Prostate gland (tissue), 2 donors: ENCODE measurements around the gene SPECC1. TPM values are rescaled to one million over a fixed set of nuclear protein-coding genes. Genes with fewer than 3 reads are reported as not detected.

Experiments
- DNase-seq: peaks from one replicate; pipeline ENCODE4 v3.0.0-alpha.2; 2019; ENCODE audit warnings: low spot score
- H3K27ac ChIP-seq, 2 donors: fragments of 200-600 bp; sonication (generic); 2 replicates each; pipeline ENCODE4 v1.5.1; 2017 to 2019
- H3K27me3 ChIP-seq: fragments of 200-600 bp; sonication (generic); replicated peaks from 2 replicates; pipeline ENCODE4 v1.5.1; 2019; ENCODE audit not compliant: insufficient read depth
- H3K36me3 ChIP-seq, 2 donors: fragments of 200-600 bp; sonication (generic); 1 replicate in 1 of 2; 2 replicates in 1 of 2; pipeline versions ENCODE4 v1.5.1 to v1.8.1; 2017 to 2019
- H3K4me1 ChIP-seq: fragments of 200-600 bp; sonication (generic); replicated peaks from 2 replicates; pipeline ENCODE4 v1.5.1; 2019
- H3K4me3 ChIP-seq, 2 donors: fragments of 200-600 bp; sonication (generic); 2 replicates each; pipeline ENCODE4 v1.5.1; 2017 to 2019
- H3K9me3 ChIP-seq: fragments of 200-600 bp; sonication (generic); 2 replicates; pipeline ENCODE4 v1.5.1; 2017
- CTCF ChIP-seq, 4 experiments: fragments of 200-600 bp in 2 of 4; fragments of 450-650 bp in 2 of 4; sonication (generic) in 2 of 4; IDR thresholded peaks; 1 replicate in 3 of 4; 2 replicates in 1 of 4; pipeline ENCODE4 v1.5.1; 2016 to 2019; ENCODE audit warnings: antibody characterized with exemption in 4 of 4, mild to moderate bottlenecking in 2 of 4, moderate library complexity in 2 of 4
- POLR2A ChIP-seq: fragments of 450-650 bp; IDR thresholded peaks from one replicate; pipeline ENCODE4 v1.6.1; 2016; ENCODE audit warnings: antibody characterized with exemption, mild to moderate bottlenecking
- POLR2AphosphoS5 ChIP-seq: sonication (generic); formaldehyde crosslinking; IDR thresholded peaks from one replicate; pipeline ENCODE4 v1.6.1; 2017; ENCODE audit warnings: antibody characterized with exemption
- WGBS: methylation state at CpG from one replicate; pipeline ENCODE4 v1.1.5; 2018; 5-methylcytosine and 5-hydroxymethylcytosine counted together
- intact Hi-C: fragments of 100-400 bp; cut with DNase I; formaldehyde crosslinking; loops from one replicate; pipeline ENCODE4 v1.14.2; 2022
- total RNA-seq, 2 donors: library from RNA; depleted of rRNA; stranded (reverse); fragments of >200 nt; gene quantifications; one replicate each; pipeline ENCODE4 v1.1.0, GENCODE V29; 2016

Gene SPECC1
- total RNA-seq, 2 donors from 2014 or later = 29.7 to 85.5 TPM

- no peaks in the 10 kb centered on the region for H3K4me1 ChIP-seq
- 100% methylated on average over 3 of the region's 3 CpGs for WGBS
- no peak for TF ChIP-seq POLR2AphosphoS5
- no peak for TF ChIP-seq POLR2A
- TF ChIP-seq CTCF (IDR thresholded peaks at IDR 0.05) = no peak
- no peaks in the 10 kb centered on the region for H3K36me3 ChIP-seq
- H3K9me3 ChIP-seq = no peaks in the 10 kb centered on the region
- no peak overlapping the region for H3K27ac ChIP-seq
- no peak for DNase-seq
- no peak overlapping the region for H3K4me3 ChIP-seq
- no peaks in the 10 kb centered on the region for H3K27me3 ChIP-seq
- intact Hi-C loops = no loop called here
Observed at GRCh38 chr17:20299013-20299412, 289.9 kb downstream of the SPECC1 start.

GRCh38 chr17:20300436-20300934 is 291.3 kb downstream of the SPECC1 start:
- WGBS = 87% methylated on average over 9 of the region's 9 CpGs
- H3K27ac ChIP-seq = no peak overlapping the region
- no peaks in the 10 kb centered on the region for H3K4me1 ChIP-seq
- no peaks in the 10 kb centered on the region for H3K9me3 ChIP-seq
- TF ChIP-seq POLR2AphosphoS5 = no peak
- TF ChIP-seq CTCF (IDR thresholded peaks at IDR 0.05) = no peak
- TF ChIP-seq POLR2A = no peak
- no peaks in the 10 kb centered on the region for H3K36me3 ChIP-seq
- no peak for DNase-seq
- no peaks in the 10 kb centered on the region for H3K27me3 ChIP-seq
- no peak overlapping the region for H3K4me3 ChIP-seq
- intact Hi-C loops = no loop called here

GRCh38 chr17:20302246-20302917 is 293.2 kb downstream of the SPECC1 start:
- no peak for DNase-seq
- Histone ChIP-seq H3K9me3 (no peaks in the 10 kb centered on the region), H3K27me3 (no peaks in the 10 kb centered on the region), H3K4me1 (no peaks in the 10 kb centered on the region), H3K4me3 (no peak overlapping the region), H3K27ac (no peak overlapping the region), H3K36me3 (no peaks in the 10 kb centered on the region)
- intact Hi-C loops = no loop called here
- TF ChIP-seq POLR2AphosphoS5 = no peak
- TF ChIP-seq CTCF (IDR thresholded peaks at IDR 0.05) = no peak
- no peak for TF ChIP-seq POLR2A
- WGBS = 84% methylated on average over 7 of the region's 9 CpGs

- TF ChIP-seq CTCF (IDR thresholded peaks at IDR 0.05) = no peak
- TF ChIP-seq POLR2A = no peak
- no peak for TF ChIP-seq POLR2AphosphoS5
- intact Hi-C loops = no loop called here
- Histone ChIP-seq H3K27me3 (no peaks in the 10 kb centered on the region), H3K4me1 (no peaks in the 10 kb centered on the region), H3K4me3 (no peak overlapping the region), H3K27ac (no peak overlapping the region), H3K36me3 (no peaks in the 10 kb centered on the region), H3K9me3 (no peaks in the 10 kb centered on the region)
- DNase-seq = no peak
- 91% methylated on average over 5 of the region's 5 CpGs for WGBS
Observed at GRCh38 chr17:20304961-20305360, 295.8 kb downstream of the SPECC1 start.

- H3K36me3 ChIP-seq = no peaks in the 10 kb centered on the region
- no peaks in the 10 kb centered on the region for H3K27me3 ChIP-seq
- TF ChIP-seq POLR2A (no peak), CTCF (IDR thresholded peaks at IDR 0.05) (no peak), POLR2AphosphoS5 (no peak)
- intact Hi-C loops = no loop called here
- H3K4me3 ChIP-seq = no peak overlapping the region
- DNase-seq = no peak
- H3K4me1 ChIP-seq = no peaks in the 10 kb centered on the region
- H3K27ac ChIP-seq = no peak overlapping the region
- H3K9me3 ChIP-seq = no peaks in the 10 kb centered on the region
Observed at GRCh38 chr17:20306924-20307323, 297.8 kb downstream of the SPECC1 start.
